ENCODE measurements around the gene PNMT. TPM values are rescaled to one million over a fixed set of nuclear protein-coding genes. Genes with fewer than 3 reads are reported as not detected.

PNMT gene
- total and polyA plus RNA-seq, 2 experiments from 2014 or later = 51.9 to 204 TPM

GRCh38 chr17:39653316-39653661 is 15.0 kb upstream of the PNMT start:
- no peak for DNase-seq (ENCODE audit: low spot score)
- Histone ChIP-seq H3K4me1 (ENCODE audit: insufficient read depth) (peaks cover 27% of the 10 kb centered on the region), H4K20me1 (ENCODE audit: insufficient read depth, poor library complexity, severe bottlenecking) (no peaks in the 10 kb centered on the region), H3K27ac (peak overlapping the region; percentile 86), H3K36me3 (replicated peaks; ENCODE audit: insufficient read depth, low read depth) (no peaks in the 10 kb centered on the region), H3K9me2 (replicated peaks; ENCODE audit: insufficient read depth) (no peaks in the 10 kb centered on the region), H3K4me3 (no peak overlapping the region), H3K27me3 (no peaks in the 10 kb centered on the region), H3K79me2 (peaks cover 42% of the 10 kb centered on the region), H2AFZ (no peak overlapping the region), H3K4me2 (peak overlapping the region; percentile 21), H3K9me3 (ENCODE audit: low read depth) (no peaks in the 10 kb centered on the region)
- WGBS (ENCODE audit: low lambda C conversion rate, missing lambda C conversion rate) = 78% methylated on average over 12 of the region's 12 CpGs
- TF ChIP-seq CTCF (IDR thresholded peaks at IDR 0.05; ENCODE audit: poor library complexity) = no peak
- no peak for TF ChIP-seq EZH2phosphoT487 (IDR thresholded peaks at IDR 0.05; ENCODE audit: low read depth, severe bottlenecking, unreplicated experiment)
- no peak for TF ChIP-seq EZH2 (IDR thresholded peaks at IDR 0.05; ENCODE audit: borderline replicate concordance)

DNA sequence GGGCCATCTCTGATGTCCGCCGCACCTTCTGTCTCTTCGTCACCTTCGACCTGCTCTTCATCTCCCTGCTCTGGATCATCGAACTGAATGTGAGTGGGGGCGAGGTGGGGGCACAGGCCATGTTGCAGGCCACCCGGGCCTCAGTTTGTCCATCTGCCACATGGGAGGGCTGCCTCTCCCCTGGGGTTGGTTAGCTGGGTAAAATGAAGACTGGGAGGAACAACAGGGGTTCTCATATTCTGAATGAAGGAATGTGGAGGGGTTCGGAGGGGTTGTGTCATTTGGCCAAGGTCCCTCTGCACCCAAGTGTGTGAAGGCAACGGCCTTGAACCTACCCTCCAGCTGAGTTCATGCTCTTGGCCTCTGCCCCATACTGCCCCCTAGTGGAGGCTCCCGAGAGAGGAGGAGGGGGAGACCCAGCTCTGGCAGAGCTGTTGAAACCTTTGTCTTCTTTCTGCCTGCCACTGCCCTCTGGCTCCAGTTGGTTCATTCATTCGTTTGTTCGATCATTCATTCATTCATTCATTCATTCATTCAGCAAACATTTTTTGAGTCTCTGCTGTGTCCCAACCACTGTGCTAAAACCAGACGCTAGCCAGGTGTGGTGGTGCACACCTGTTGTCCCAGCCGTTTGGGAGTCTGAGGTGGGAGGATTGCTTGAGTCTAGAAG is 14.5 kb upstream of the PNMT start:
- no peak overlapping the region for H3K4me3 ChIP-seq
- DNase-seq (ENCODE audit: low spot score) = peak; percentile 54
- TF ChIP-seq CTCF (IDR thresholded peaks at IDR 0.05; ENCODE audit: poor library complexity) = peak; percentile 63
- no peak for TF ChIP-seq EZH2phosphoT487 (IDR thresholded peaks at IDR 0.05; ENCODE audit: low read depth, severe bottlenecking, unreplicated experiment)
- peak overlapping the region; percentile 86 for H3K27ac ChIP-seq
- no peaks in the 10 kb centered on the region for H3K9me2 ChIP-seq (replicated peaks; ENCODE audit: insufficient read depth)
- no peaks in the 10 kb centered on the region for H3K9me3 ChIP-seq (ENCODE audit: low read depth)
- 81% methylated on average over 14 of the region's 14 CpGs for WGBS (ENCODE audit: low lambda C conversion rate, missing lambda C conversion rate)
- peaks cover 27% of the 10 kb centered on the region for H3K4me1 ChIP-seq (ENCODE audit: insufficient read depth)
- H3K4me2 ChIP-seq = peak overlapping the region; percentile 21
- no peaks in the 10 kb centered on the region for H3K27me3 ChIP-seq
- H4K20me1 ChIP-seq (ENCODE audit: insufficient read depth, poor library complexity, severe bottlenecking) = no peaks in the 10 kb centered on the region
- H3K36me3 ChIP-seq (replicated peaks; ENCODE audit: insufficient read depth, low read depth) = no peaks in the 10 kb centered on the region
- H2AFZ ChIP-seq = no peak overlapping the region
- H3K79me2 ChIP-seq = peaks cover 37% of the 10 kb centered on the region

GRCh38 chr17:39655105-39655504 is 13.1 kb upstream of the PNMT start:
- DNase-seq (ENCODE audit: low spot score) = no peak
- no peak overlapping the region for H3K4me3 ChIP-seq
- no peak overlapping the region for H2AFZ ChIP-seq
- no peaks in the 10 kb centered on the region for H3K36me3 ChIP-seq (replicated peaks; ENCODE audit: insufficient read depth, low read depth)
- H3K4me2 ChIP-seq = no peak overlapping the region
- peaks cover 26% of the 10 kb centered on the region for H3K79me2 ChIP-seq
- H3K27ac ChIP-seq = no peak overlapping the region
- H3K9me2 ChIP-seq (replicated peaks; ENCODE audit: insufficient read depth) = no peaks in the 10 kb centered on the region
- H4K20me1 ChIP-seq (ENCODE audit: insufficient read depth, poor library complexity, severe bottlenecking) = no peaks in the 10 kb centered on the region
- H3K27me3 ChIP-seq = no peaks in the 10 kb centered on the region
- WGBS (ENCODE audit: low lambda C conversion rate, missing lambda C conversion rate) = 86% methylated on average over 2 of the region's 2 CpGs
- no peaks in the 10 kb centered on the region for H3K9me3 ChIP-seq (ENCODE audit: low read depth)
- no peak for TF ChIP-seq CTCF (IDR thresholded peaks at IDR 0.05; ENCODE audit: poor library complexity)
- no peak for TF ChIP-seq EZH2 (IDR thresholded peaks at IDR 0.05; ENCODE audit: borderline replicate concordance)
- no peak for TF ChIP-seq EZH2phosphoT487 (IDR thresholded peaks at IDR 0.05; ENCODE audit: low read depth, severe bottlenecking, unreplicated experiment)
- H3K4me1 ChIP-seq (ENCODE audit: insufficient read depth) = peaks cover 27% of the 10 kb centered on the region

Data from hepatocyte (in vitro differentiated cells).